ENCODE measurements around the gene DCLK1.
A peak's percentile ranks its signal among the peaks of the same experiment; 100 is the strongest.

DCLK1 gene

GRCh38 chr13:36133950-36134626, 2.9 kb upstream of the DCLK1 start:
- CTCF ChIA-PET: no interaction called here
- TF ChIP-seq FOXK2 (IDR thresholded peaks at IDR 0.05) (no peak), CTBP1 (IDR thresholded peaks at IDR 0.05; ENCODE audit: borderline replicate concordance) (no peak), ARNT (IDR thresholded peaks at IDR 0.05) (no peak), L3MBTL2 (conservative IDR thresholded peaks at IDR 0.05) (no peak), TARDBP (IDR thresholded peaks at IDR 0.05) (no peak), FOXA1 (IDR thresholded peaks at IDR 0.05) (no peak), SUZ12 (IDR thresholded peaks at IDR 0.05) (no peak), HDGF (IDR thresholded peaks at IDR 0.05; ENCODE audit: borderline replicate concordance) (no peak), BHLHE40 (IDR thresholded peaks at IDR 0.05; ENCODE audit: borderline replicate concordance) (no peak), ZNF384 (IDR thresholded peaks at IDR 0.05) (no peak), NFRKB (IDR thresholded peaks at IDR 0.05) (no peak), ELF4 (IDR thresholded peaks at IDR 0.05) (no peak), PKNOX1 (IDR thresholded peaks at IDR 0.05) (no peak), SP1 (IDR thresholded peaks at IDR 0.05) (no peak), FOXM1 (IDR thresholded peaks at IDR 0.05; ENCODE audit: borderline replicate concordance) (no peak), LEF1 (IDR thresholded peaks at IDR 0.05; ENCODE audit: borderline replicate concordance) (no peak)
- no peak for DNase-seq (ENCODE audit: extremely low spot score)

GRCh38 chr13:36132376-36132775, 1.2 kb upstream of the DCLK1 start:
- DNase-seq (ENCODE audit: extremely low spot score): no peak
- POLR2A ChIA-PET: no interaction called here
- CTCF ChIA-PET: no interaction called here
- TF ChIP-seq FOXK2 (IDR thresholded peaks at IDR 0.05): no peak
- TF ChIP-seq BHLHE40 (IDR thresholded peaks at IDR 0.05; ENCODE audit: borderline replicate concordance): no peak
- no peak for TF ChIP-seq FOXA1 (IDR thresholded peaks at IDR 0.05)
- TF ChIP-seq ZNF384 (IDR thresholded peaks at IDR 0.05): no peak
- no peak for TF ChIP-seq TARDBP (IDR thresholded peaks at IDR 0.05)
- TF ChIP-seq ARNT (IDR thresholded peaks at IDR 0.05): no peak
- no peak for TF ChIP-seq CTBP1 (IDR thresholded peaks at IDR 0.05; ENCODE audit: borderline replicate concordance)
- TF ChIP-seq SP1 (IDR thresholded peaks at IDR 0.05): no peak
- TF ChIP-seq L3MBTL2 (conservative IDR thresholded peaks at IDR 0.05): no peak
- no peak for TF ChIP-seq FOXM1 (IDR thresholded peaks at IDR 0.05; ENCODE audit: borderline replicate concordance)
- TF ChIP-seq HDGF (IDR thresholded peaks at IDR 0.05; ENCODE audit: borderline replicate concordance): no peak
- no peak for TF ChIP-seq LEF1 (IDR thresholded peaks at IDR 0.05; ENCODE audit: borderline replicate concordance)
- no peak for TF ChIP-seq ELF4 (IDR thresholded peaks at IDR 0.05)

More at GRCh38 chr13:36133950-36134626, 2.9 kb upstream of the DCLK1 start:
- POLR2A ChIA-PET: no interaction called here

GRCh38 chr13:36131931-36132297, 732 bp upstream of the DCLK1 start:
- POLR2A ChIA-PET: no interaction called here
- CTCF ChIA-PET: no interaction called here
- TF ChIP-seq NFRKB (IDR thresholded peaks at IDR 0.05): no peak
- TF ChIP-seq FOXM1 (IDR thresholded peaks at IDR 0.05; ENCODE audit: borderline replicate concordance): no peak
- TF ChIP-seq ZNF384 (IDR thresholded peaks at IDR 0.05): no peak
- no peak for TF ChIP-seq L3MBTL2 (conservative IDR thresholded peaks at IDR 0.05)
- no peak for TF ChIP-seq PKNOX1 (IDR thresholded peaks at IDR 0.05)
- TF ChIP-seq CTBP1 (IDR thresholded peaks at IDR 0.05; ENCODE audit: borderline replicate concordance): no peak
- no peak for TF ChIP-seq ARNT (IDR thresholded peaks at IDR 0.05)
- no peak for TF ChIP-seq FOXA1 (IDR thresholded peaks at IDR 0.05)
- no peak for TF ChIP-seq BHLHE40 (IDR thresholded peaks at IDR 0.05; ENCODE audit: borderline replicate concordance)
- TF ChIP-seq SP1 (IDR thresholded peaks at IDR 0.05): no peak
- no peak for TF ChIP-seq FOXK2 (IDR thresholded peaks at IDR 0.05)
- no peak for TF ChIP-seq ELF4 (IDR thresholded peaks at IDR 0.05)
- no peak for TF ChIP-seq SUZ12 (IDR thresholded peaks at IDR 0.05)
- no peak for TF ChIP-seq HDGF (IDR thresholded peaks at IDR 0.05; ENCODE audit: borderline replicate concordance)
- no peak for TF ChIP-seq LEF1 (IDR thresholded peaks at IDR 0.05; ENCODE audit: borderline replicate concordance)
- no peak for TF ChIP-seq TARDBP (IDR thresholded peaks at IDR 0.05)
- no peak for DNase-seq (ENCODE audit: extremely low spot score)

- POLR2A ChIA-PET: no interaction called here
- CTCF ChIA-PET: no interaction called here
- peak; percentile 37 for DNase-seq (ENCODE audit: extremely low spot score)
- TF ChIP-seq L3MBTL2 (conservative IDR thresholded peaks at IDR 0.05) (0 out of 2 replicates have a peak, but pooled peaks have one; percentile 20), ELF4 (IDR thresholded peaks at IDR 0.05) (no peak)
These were observed 495 bp downstream of the DCLK1 start for GRCh38 chr13:36130552-36131221.

GRCh38 chr13:36130193-36130551, 1.0 kb downstream of the DCLK1 start:
- no peak for DNase-seq (ENCODE audit: extremely low spot score)
- TF ChIP-seq NFRKB (IDR thresholded peaks at IDR 0.05): no peak
- no peak for TF ChIP-seq CTBP1 (IDR thresholded peaks at IDR 0.05; ENCODE audit: borderline replicate concordance)
- no peak for TF ChIP-seq LEF1 (IDR thresholded peaks at IDR 0.05; ENCODE audit: borderline replicate concordance)
- TF ChIP-seq ZNF384 (IDR thresholded peaks at IDR 0.05): no peak
- POLR2A ChIA-PET: no interaction called here
- CTCF ChIA-PET: no interaction called here

- no peak for TF ChIP-seq PKNOX1 (IDR thresholded peaks at IDR 0.05)
- TF ChIP-seq BHLHE40 (IDR thresholded peaks at IDR 0.05; ENCODE audit: borderline replicate concordance): no peak
- no peak for TF ChIP-seq HDGF (IDR thresholded peaks at IDR 0.05; ENCODE audit: borderline replicate concordance)
- no peak for TF ChIP-seq FOXK2 (IDR thresholded peaks at IDR 0.05)
- TF ChIP-seq L3MBTL2 (conservative IDR thresholded peaks at IDR 0.05): no peak
- no peak for TF ChIP-seq FOXM1 (IDR thresholded peaks at IDR 0.05; ENCODE audit: borderline replicate concordance)
- no peak for TF ChIP-seq SP1 (IDR thresholded peaks at IDR 0.05)
- TF ChIP-seq ARNT (IDR thresholded peaks at IDR 0.05): no peak
- TF ChIP-seq FOXA1 (IDR thresholded peaks at IDR 0.05): no peak
- ChIA-PET CTCF (no interaction called here), POLR2A (no interaction called here)
- DNase-seq (ENCODE audit: extremely low spot score): no peak
These were observed 1.6 kb downstream of the DCLK1 start for GRCh38 chr13:36129539-36129938.

All from HEK293T (cell line).